HEK293 (cell line): ENCODE results near the gene SLC30A10.

ENCODE experiments used
- CTCF ChIA-PET: fragments of 350-600 bp; formaldehyde crosslinking; extraction: SDS; loops from one replicate; lab custom pipeline; 2021; ENCODE audit warnings: antibody characterized with exemption; lab: Yijun Ruan, JAX
- POLR2A ChIA-PET: fragments of 300-600 bp; formaldehyde crosslinking; extraction: SDS; loops from one replicate; lab custom pipeline; 2020; ENCODE audit warnings: antibody characterized with exemption, inconsistent platforms; lab: Yijun Ruan, JAX
- H3K27ac ChIP-seq: fragments of 200-500 bp; sonication (Bioruptor generic); 2 replicates; pipeline ENCODE4 v1.5.1; 2014; ENCODE audit warnings: low read depth, low read length, control low read depth, inconsistent platforms; ENCODE audit errors: extremely low read depth
- H3K36me3 ChIP-seq, 2 experiments: fragments of 200-500 bp in 1 of 2; sonication (Bioruptor generic) in 1 of 2; 1 replicate in 1 of 2; 2 replicates in 1 of 2; pipeline ENCODE4 v1.5.1; 2014 to 2017; ENCODE audit warnings: inconsistent platforms in 2 of 2, low read length in 2 of 2; ENCODE audit not compliant: control insufficient read depth in 2 of 2, insufficient read depth in 1 of 2
- H3K4me1 ChIP-seq: fragments of 200-500 bp; sonication (Bioruptor generic); 2 replicates; pipeline ENCODE4 v1.5.1; 2014; ENCODE audit warnings: mild to moderate bottlenecking, low read length, inconsistent platforms; ENCODE audit not compliant: control insufficient read depth, insufficient read depth
- H3K4me3 ChIP-seq: 2 replicates; pipeline ENCODE4 v1.5.1; 2011; ENCODE audit warnings: low read depth, mild to moderate bottlenecking, control low read depth, low read length, moderate library complexity
- H3K9me3 ChIP-seq: fragments of 200-500 bp; sonication (Bioruptor generic); 2 replicates; pipeline ENCODE4 v1.5.1; 2014; ENCODE audit warnings: low read depth, low read length, inconsistent platforms; ENCODE audit not compliant: control insufficient read depth, insufficient read depth
- FEZF1 ChIP-seq: fragments of 450-650 bp; formaldehyde crosslinking; IDR thresholded peaks from 2 replicates; pipeline ENCODE4 v1.5.1; 2016; ENCODE audit warnings: missing biosample characterization, missing genetic modification characterization
- GLIS2 ChIP-seq: fragments of 450-650 bp; formaldehyde crosslinking; IDR thresholded peaks from 2 replicates; pipeline ENCODE4 v1.5.1; 2016; ENCODE audit warnings: missing biosample characterization, missing genetic modification characterization
- KLF1 ChIP-seq: fragments of 450-650 bp; formaldehyde crosslinking; IDR thresholded peaks from 2 replicates; pipeline ENCODE4 v1.5.1; 2016; ENCODE audit warnings: missing biosample characterization, missing genetic modification characterization
- KLF16 ChIP-seq: fragments of 450-650 bp; formaldehyde crosslinking; IDR thresholded peaks from 2 replicates; pipeline ENCODE4 v1.5.1; 2017; ENCODE audit warnings: missing biosample characterization, missing genetic modification characterization
- KLF7 ChIP-seq: fragments of 450-650 bp; formaldehyde crosslinking; IDR thresholded peaks from 2 replicates; pipeline ENCODE4 v1.5.1; 2016; ENCODE audit warnings: missing biosample characterization, missing genetic modification characterization, borderline replicate concordance
- MEIS1 ChIP-seq: sonication (generic); formaldehyde crosslinking; IDR thresholded peaks from 2 replicates; pipeline ENCODE4 v1.8.1; 2022; ENCODE audit warnings: missing genetic modification reagents, mild to moderate bottlenecking, borderline replicate concordance
- ZBTB1 ChIP-seq: fragments of 450-650 bp; formaldehyde crosslinking; IDR thresholded peaks from 2 replicates; pipeline ENCODE4 v1.5.1; 2016; ENCODE audit warnings: missing biosample characterization, missing genetic modification characterization
- ZBTB48 ChIP-seq: fragments of 450-650 bp; formaldehyde crosslinking; IDR thresholded peaks from 2 replicates; pipeline ENCODE4 v1.5.1; 2016; ENCODE audit warnings: missing biosample characterization, missing genetic modification characterization
- ZFP41 ChIP-seq: fragments of 450-650 bp; formaldehyde crosslinking; IDR thresholded peaks from 2 replicates; pipeline ENCODE4 v1.5.1; 2016; ENCODE audit warnings: missing biosample characterization, missing genetic modification characterization, borderline replicate concordance
- ZNF121 ChIP-seq: fragments of 450-650 bp; formaldehyde crosslinking; IDR thresholded peaks from 2 replicates; pipeline ENCODE4 v1.5.1; 2016; ENCODE audit warnings: missing biosample characterization, missing genetic modification characterization
- ZNF132 ChIP-seq: fragments of 450-650 bp; formaldehyde crosslinking; IDR thresholded peaks from 2 replicates; pipeline ENCODE4 v1.5.1; 2017; ENCODE audit warnings: missing biosample characterization, missing genetic modification characterization, borderline replicate concordance
- ZNF175 ChIP-seq: fragments of 450-650 bp; formaldehyde crosslinking; IDR thresholded peaks from 2 replicates; pipeline ENCODE4 v1.5.1; 2016; ENCODE audit warnings: missing biosample characterization, missing genetic modification characterization
- ZNF221 ChIP-seq: fragments of 450-650 bp; formaldehyde crosslinking; IDR thresholded peaks from 2 replicates; pipeline ENCODE4 v1.5.1; 2017; ENCODE audit warnings: missing biosample characterization, missing genetic modification characterization, borderline replicate concordance
- ZNF341 ChIP-seq: fragments of 450-650 bp; formaldehyde crosslinking; IDR thresholded peaks from 2 replicates; pipeline ENCODE4; 2016; ENCODE audit warnings: low read depth, missing biosample characterization, missing genetic modification characterization
- ZNF350 ChIP-seq: fragments of 450-650 bp; formaldehyde crosslinking; IDR thresholded peaks from 2 replicates; pipeline ENCODE4 v1.5.0; 2017; ENCODE audit warnings: missing biosample characterization, mild to moderate bottlenecking, missing genetic modification characterization
- ZNF629 ChIP-seq: fragments of 450-650 bp; formaldehyde crosslinking; IDR thresholded peaks from 2 replicates; pipeline ENCODE4 v1.5.1; 2017; ENCODE audit warnings: missing biosample characterization, missing genetic modification characterization
- ZNF747 ChIP-seq: fragments of 450-650 bp; formaldehyde crosslinking; IDR thresholded peaks from 2 replicates; pipeline ENCODE4 v1.5.1; 2016; ENCODE audit warnings: missing biosample characterization, missing genetic modification characterization
- ZNF777 ChIP-seq: fragments of 450-650 bp; formaldehyde crosslinking; IDR thresholded peaks from 2 replicates; pipeline ENCODE4 v1.5.1; 2017; ENCODE audit warnings: missing biosample characterization, missing genetic modification characterization, borderline replicate concordance
- ZSCAN30 ChIP-seq: fragments of 450-650 bp; IDR thresholded peaks from 2 replicates; pipeline ENCODE4 v1.5.1; 2018; ENCODE audit warnings: missing biosample characterization, mild to moderate bottlenecking, missing genetic modification characterization, moderate library complexity
- TF ChIP-seq, protein P1 (sequence below): fragments of 450-650 bp; formaldehyde crosslinking; IDR thresholded peaks from 2 replicates; pipeline ENCODE4 v1.5.1; 2017; ENCODE audit warnings: missing biosample characterization, missing genetic modification characterization
- TF ChIP-seq, protein P2 (sequence below): fragments of 450-650 bp; formaldehyde crosslinking; IDR thresholded peaks from 2 replicates; pipeline ENCODE4 v1.5.1; 2016; ENCODE audit warnings: missing biosample characterization, missing genetic modification characterization
- TF ChIP-seq, protein P3 (sequence below): fragments of 450-650 bp; formaldehyde crosslinking; IDR thresholded peaks from 2 replicates; pipeline ENCODE4 v1.5.1; 2016; ENCODE audit warnings: missing biosample characterization, missing genetic modification characterization, low read depth
- TF ChIP-seq, protein P4 (sequence below): fragments of 450-650 bp; formaldehyde crosslinking; IDR thresholded peaks from 2 replicates; pipeline ENCODE4 v1.5.1; 2016; ENCODE audit warnings: missing biosample characterization, missing genetic modification characterization, borderline replicate concordance
- TF ChIP-seq, protein P5 (sequence below): fragments of 450-650 bp; formaldehyde crosslinking; IDR thresholded peaks from 2 replicates; pipeline ENCODE4 v1.5.1; 2016; ENCODE audit warnings: missing biosample characterization, missing genetic modification characterization

The SLC30A10 gene

DNA sequence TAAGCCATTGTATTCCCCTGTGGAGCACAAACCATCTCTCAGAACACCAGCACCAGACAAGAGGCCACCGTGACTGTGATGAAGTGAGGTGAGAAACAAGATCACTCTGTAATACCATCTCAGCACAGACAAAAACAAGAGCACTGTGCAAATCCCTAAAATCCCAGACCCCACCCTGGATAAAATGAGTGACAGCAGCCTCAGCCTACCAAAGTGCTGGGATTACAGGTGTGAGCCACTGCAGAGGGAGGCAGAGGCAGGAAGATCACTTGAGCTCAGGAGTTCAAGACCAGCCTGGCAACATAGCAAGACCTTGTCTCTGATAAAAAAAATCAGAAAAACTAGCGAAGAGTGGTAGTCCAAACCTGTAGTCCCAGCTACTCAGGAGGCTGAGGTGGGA is 23.4 kb downstream of the SLC30A10 start:
- no peaks in the 10 kb centered on the region for H3K9me3 ChIP-seq
- H3K4me1 ChIP-seq, result no peaks in the 10 kb centered on the region
- no peak overlapping the region for H3K27ac ChIP-seq
- TF ChIP-seq ZBTB1 (tag by site-specific recombination) (no peak), FEZF1 (tag by site-specific recombination) (no peak), ZNF121 (tag by site-specific recombination) (no peak), MEIS1 (CRISPR knock-in tag) (no peak), ZNF629 (no peak), ZNF221 (tag by site-specific recombination) (no peak), KLF7 (tag by site-specific recombination) (no peak), ZNF132 (tag by site-specific recombination) (no peak)
- TF ChIP-seq, protein P1, sequence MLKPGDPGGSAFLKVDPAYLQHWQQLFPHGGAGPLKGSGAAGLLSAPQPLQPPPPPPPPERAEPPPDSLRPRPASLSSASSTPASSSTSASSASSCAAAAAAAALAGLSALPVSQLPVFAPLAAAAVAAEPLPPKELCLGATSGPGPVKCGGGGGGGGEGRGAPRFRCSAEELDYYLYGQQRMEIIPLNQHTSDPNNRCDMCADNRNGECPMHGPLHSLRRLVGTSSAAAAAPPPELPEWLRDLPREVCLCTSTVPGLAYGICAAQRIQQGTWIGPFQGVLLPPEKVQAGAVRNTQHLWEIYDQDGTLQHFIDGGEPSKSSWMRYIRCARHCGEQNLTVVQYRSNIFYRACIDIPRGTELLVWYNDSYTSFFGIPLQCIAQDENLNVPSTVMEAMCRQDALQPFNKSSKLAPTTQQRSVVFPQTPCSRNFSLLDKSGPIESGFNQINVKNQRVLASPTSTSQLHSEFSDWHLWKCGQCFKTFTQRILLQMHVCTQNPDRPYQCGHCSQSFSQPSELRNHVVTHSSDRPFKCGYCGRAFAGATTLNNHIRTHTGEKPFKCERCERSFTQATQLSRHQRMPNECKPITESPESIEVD, result no peak
- TF ChIP-seq, protein P2, sequence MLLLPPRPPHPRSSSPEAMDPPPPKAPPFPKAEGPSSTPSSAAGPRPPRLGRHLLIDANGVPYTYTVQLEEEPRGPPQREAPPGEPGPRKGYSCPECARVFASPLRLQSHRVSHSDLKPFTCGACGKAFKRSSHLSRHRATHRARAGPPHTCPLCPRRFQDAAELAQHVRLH, result no peak
- POLR2A ChIA-PET, result no interaction called here
- no peak overlapping the region for H3K4me3 ChIP-seq
- CTCF ChIA-PET, result interaction anchor here (0.6 kb wide), 1 partner anchor 21 kb away, joined by 3 read pairs; no protein-coding TSS in a partner anchor
- no peaks in the 10 kb centered on the region for H3K36me3 ChIP-seq

DNA sequence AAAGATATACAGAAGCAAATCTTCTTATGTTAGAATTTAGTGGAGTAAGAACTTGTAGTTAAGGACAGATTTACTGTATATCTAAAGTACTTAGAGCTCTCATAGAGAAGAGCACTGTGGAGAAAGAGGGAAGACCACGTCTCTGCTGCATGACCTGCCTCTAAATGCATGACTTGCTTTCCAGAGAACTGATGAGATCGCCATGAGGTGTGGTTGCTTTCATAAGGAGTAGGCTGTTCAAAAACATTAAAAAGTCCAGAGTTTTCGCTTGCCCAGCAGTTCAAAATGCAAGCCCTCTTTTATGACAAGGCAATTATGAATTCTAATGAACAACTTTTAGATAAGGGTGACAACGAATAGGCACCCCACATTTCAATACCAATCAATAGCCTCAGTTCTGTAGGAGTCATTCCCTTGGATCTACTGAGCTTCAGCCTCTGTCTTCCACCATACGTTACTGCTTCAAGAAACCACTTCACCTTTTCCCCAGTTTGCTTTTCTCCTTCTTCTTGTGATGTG is 24.9 kb downstream of the SLC30A10 start:
- CTCF ChIA-PET, result no interaction called here
- no peaks in the 10 kb centered on the region for H3K4me1 ChIP-seq
- no peak for TF ChIP-seq ZSCAN30 (tag by site-specific recombination)
- TF ChIP-seq ZNF341 (tag by site-specific recombination), result no peak
- TF ChIP-seq, protein P3, sequence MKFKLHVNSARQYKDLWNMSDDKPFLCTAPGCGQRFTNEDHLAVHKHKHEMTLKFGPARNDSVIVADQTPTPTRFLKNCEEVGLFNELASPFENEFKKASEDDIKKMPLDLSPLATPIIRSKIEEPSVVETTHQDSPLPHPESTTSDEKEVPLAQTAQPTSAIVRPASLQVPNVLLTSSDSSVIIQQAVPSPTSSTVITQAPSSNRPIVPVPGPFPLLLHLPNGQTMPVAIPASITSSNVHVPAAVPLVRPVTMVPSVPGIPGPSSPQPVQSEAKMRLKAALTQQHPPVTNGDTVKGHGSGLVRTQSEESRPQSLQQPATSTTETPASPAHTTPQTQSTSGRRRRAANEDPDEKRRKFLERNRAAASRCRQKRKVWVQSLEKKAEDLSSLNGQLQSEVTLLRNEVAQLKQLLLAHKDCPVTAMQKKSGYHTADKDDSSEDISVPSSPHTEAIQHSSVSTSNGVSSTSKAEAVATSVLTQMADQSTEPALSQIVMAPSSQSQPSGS, result no peak
- TF ChIP-seq ZBTB48 (tag by site-specific recombination), result no peak
- TF ChIP-seq, protein P4, sequence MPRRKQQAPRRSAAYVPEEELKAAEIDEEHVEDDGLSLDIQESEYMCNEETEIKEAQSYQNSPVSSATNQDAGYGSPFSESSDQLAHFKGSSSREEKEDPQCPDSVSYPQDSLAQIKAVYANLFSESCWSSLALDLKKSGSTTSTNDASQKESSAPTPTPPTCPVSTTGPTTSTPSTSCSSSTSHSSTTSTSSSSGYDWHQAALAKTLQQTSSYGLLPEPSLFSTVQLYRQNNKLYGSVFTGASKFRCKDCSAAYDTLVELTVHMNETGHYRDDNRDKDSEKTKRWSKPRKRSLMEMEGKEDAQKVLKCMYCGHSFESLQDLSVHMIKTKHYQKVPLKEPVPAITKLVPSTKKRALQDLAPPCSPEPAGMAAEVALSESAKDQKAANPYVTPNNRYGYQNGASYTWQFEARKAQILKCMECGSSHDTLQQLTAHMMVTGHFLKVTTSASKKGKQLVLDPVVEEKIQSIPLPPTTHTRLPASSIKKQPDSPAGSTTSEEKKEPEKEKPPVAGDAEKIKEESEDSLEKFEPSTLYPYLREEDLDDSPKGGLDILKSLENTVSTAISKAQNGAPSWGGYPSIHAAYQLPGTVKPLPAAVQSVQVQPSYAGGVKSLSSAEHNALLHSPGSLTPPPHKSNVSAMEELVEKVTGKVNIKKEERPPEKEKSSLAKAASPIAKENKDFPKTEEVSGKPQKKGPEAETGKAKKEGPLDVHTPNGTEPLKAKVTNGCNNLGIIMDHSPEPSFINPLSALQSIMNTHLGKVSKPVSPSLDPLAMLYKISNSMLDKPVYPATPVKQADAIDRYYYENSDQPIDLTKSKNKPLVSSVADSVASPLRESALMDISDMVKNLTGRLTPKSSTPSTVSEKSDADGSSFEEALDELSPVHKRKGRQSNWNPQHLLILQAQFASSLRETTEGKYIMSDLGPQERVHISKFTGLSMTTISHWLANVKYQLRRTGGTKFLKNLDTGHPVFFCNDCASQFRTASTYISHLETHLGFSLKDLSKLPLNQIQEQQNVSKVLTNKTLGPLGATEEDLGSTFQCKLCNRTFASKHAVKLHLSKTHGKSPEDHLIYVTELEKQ (tag by site-specific recombination), result no peak
- TF ChIP-seq KLF1 (tag by site-specific recombination), result no peak
- TF ChIP-seq ZNF777, result no peak
- no peak for TF ChIP-seq ZBTB1 (tag by site-specific recombination)
- no peak for TF ChIP-seq ZNF350 (tag by site-specific recombination)
- TF ChIP-seq, protein P5, sequence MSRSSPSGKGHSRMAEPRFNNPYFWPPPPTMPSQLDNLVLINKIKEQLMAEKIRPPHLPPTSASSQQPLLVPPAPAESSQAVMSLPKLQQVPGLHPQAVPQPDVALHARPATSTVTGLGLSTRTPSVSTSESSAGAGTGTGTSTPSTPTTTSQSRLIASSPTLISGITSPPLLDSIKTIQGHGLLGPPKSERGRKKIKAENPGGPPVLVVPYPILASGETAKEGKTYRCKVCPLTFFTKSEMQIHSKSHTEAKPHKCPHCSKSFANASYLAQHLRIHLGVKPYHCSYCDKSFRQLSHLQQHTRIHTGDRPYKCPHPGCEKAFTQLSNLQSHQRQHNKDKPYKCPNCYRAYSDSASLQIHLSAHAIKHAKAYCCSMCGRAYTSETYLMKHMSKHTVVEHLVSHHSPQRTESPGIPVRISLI, result no peak
- no peak for TF ChIP-seq ZFP41 (tag by site-specific recombination)
- no peak for TF ChIP-seq ZNF175
- TF ChIP-seq FEZF1 (tag by site-specific recombination), result no peak
- TF ChIP-seq ZNF747 (tag by site-specific recombination), result no peak
- TF ChIP-seq GLIS2 (tag by site-specific recombination), result no peak
- TF ChIP-seq KLF16 (tag by site-specific recombination), result no peak
- TF ChIP-seq, all 188 proteins: peak for 0
- no peaks in the 10 kb centered on the region for H3K36me3 ChIP-seq
- H3K9me3 ChIP-seq, result no peaks in the 10 kb centered on the region
- POLR2A ChIA-PET, result no interaction called here
- H3K4me3 ChIP-seq, result no peak overlapping the region
- H3K27ac ChIP-seq, result no peak overlapping the region
